H1 (cell line): ENCODE measurements around the gene AGPAT4.

Experiments used
- EGR1 ChIP-seq: IDR thresholded peaks from 2 replicates; pipeline ENCODE4 v1.6.1; 2011; ENCODE audit warnings: low read depth, low read length, borderline replicate concordance
- EP300 ChIP-seq, 2 experiments: IDR thresholded peaks; 1 replicate in 1 of 2; 2 replicates in 1 of 2; pipeline ENCODE4 v1.6.1; 2011 to 2012; ENCODE audit warnings: low read depth in 2 of 2, low read length in 2 of 2, mild to moderate bottlenecking in 2 of 2, borderline replicate concordance in 1 of 2, inconsistent platforms in 1 of 2, moderate library complexity in 1 of 2
- GABPA ChIP-seq: IDR thresholded peaks from 2 replicates; pipeline ENCODE4 v1.6.1; 2011; ENCODE audit warnings: mild to moderate bottlenecking, low read length, moderate library complexity, borderline replicate concordance; ENCODE audit not compliant: insufficient read depth
- POLR2A ChIP-seq, 2 experiments: IDR thresholded peaks; 1 replicate in 1 of 2; 2 replicates in 1 of 2; pipeline ENCODE4 v1.6.1; 2011; ENCODE audit warnings: low read depth in 2 of 2, low read length in 2 of 2, mild to moderate bottlenecking in 2 of 2; ENCODE audit errors: control extremely low read depth in 1 of 2
- TCF12 ChIP-seq: IDR thresholded peaks from 2 replicates; pipeline ENCODE4 v1.6.1; 2011; ENCODE audit warnings: low read depth, mild to moderate bottlenecking, low read length
- TF ChIP-seq, protein P1 (sequence below), 3 experiments: IDR thresholded peaks; 1 replicate in 2 of 3; 2 replicates in 1 of 3; pipeline versions ENCODE4 v1.5.1 to v1.6.1; 2011; ENCODE audit warnings: low read length in 3 of 3, mild to moderate bottlenecking in 3 of 3, inconsistent platforms in 2 of 3, low read depth in 1 of 3, moderate library complexity in 1 of 3; ENCODE audit not compliant: insufficient read depth in 1 of 3; ENCODE audit errors: control extremely low read depth in 1 of 3

DNA sequence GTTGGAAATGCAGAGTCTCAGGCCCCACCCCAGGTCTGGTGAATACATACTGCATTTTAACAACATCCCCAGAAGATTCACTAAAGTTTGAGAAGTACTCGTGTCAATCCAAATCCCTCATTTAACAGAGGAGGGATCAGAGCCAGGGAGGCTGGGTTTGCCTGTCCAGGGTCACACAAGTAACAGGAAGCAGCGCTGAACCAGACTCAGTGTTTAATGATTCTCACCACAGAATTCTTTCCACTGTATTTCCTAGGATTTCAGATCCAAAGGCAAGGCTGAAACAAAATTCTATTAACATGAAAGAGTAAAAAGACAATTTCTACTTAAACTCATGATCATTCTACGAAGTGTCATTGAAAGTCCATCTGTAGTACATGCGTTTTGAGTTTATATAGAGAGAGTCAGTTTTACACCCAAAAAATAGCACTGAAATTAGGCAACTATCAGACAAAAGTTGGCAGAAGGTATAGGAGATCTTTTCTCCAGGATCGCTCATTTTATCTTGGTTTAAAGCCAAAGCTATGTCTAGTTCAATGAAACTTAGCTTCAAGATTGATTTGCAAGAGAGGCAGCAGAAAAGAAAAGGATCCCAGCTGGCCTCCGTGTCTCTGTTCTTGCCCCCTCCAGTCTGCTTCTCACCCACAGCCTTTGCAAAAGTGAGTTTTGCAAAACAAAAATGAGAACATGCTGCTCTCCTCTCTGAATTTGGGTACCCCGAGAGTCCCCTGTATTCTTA, 6.0 kb upstream of the AGPAT4 start:
- TF ChIP-seq EGR1 (no peak), POLR2A (IDR thresholded peaks at IDR 0.05; ENCODE audit: control extremely low read depth in 1 of 2, low read depth in 2 of 2, low read length in 2 of 2) (no peak), TCF12 (no peak), GABPA (no peak), EP300 (IDR thresholded peaks at IDR 0.05; ENCODE audit: borderline replicate concordance in 1 of 2, low read depth in 2 of 2, low read length in 2 of 2) (no peak)
- TF ChIP-seq, protein P1, sequence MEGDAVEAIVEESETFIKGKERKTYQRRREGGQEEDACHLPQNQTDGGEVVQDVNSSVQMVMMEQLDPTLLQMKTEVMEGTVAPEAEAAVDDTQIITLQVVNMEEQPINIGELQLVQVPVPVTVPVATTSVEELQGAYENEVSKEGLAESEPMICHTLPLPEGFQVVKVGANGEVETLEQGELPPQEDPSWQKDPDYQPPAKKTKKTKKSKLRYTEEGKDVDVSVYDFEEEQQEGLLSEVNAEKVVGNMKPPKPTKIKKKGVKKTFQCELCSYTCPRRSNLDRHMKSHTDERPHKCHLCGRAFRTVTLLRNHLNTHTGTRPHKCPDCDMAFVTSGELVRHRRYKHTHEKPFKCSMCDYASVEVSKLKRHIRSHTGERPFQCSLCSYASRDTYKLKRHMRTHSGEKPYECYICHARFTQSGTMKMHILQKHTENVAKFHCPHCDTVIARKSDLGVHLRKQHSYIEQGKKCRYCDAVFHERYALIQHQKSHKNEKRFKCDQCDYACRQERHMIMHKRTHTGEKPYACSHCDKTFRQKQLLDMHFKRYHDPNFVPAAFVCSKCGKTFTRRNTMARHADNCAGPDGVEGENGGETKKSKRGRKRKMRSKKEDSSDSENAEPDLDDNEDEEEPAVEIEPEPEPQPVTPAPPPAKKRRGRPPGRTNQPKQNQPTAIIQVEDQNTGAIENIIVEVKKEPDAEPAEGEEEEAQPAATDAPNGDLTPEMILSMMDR (IDR thresholded peaks at IDR 0.05; ENCODE audit: control extremely low read depth in 1 of 3, insufficient read depth in 1 of 3, low read depth in 1 of 3, low read length in 3 of 3) = no peak
